Spleen (tissue), 7 donors: ENCODE data around the gene FBXO22.

Experiments used
- CTCF ChIP-seq, 11 experiments: fragments of 200-600 bp in 7 of 11; fragments of 450-650 bp in 4 of 11; sonication (generic) in 4 of 11; IDR thresholded peaks in 8 of 11; conservative IDR thresholded peaks in 3 of 11; 1 replicate in 7 of 11; 2 replicates in 4 of 11; pipeline versions ENCODE4 v1.4.0 to v1.8.0; 2016 to 2021; ENCODE audit warnings: antibody characterized with exemption in 11 of 11, inconsistent platforms in 4 of 11, mild to moderate bottlenecking in 1 of 11
- POLR2A ChIP-seq, 3 donors: fragments of 450-650 bp; IDR thresholded peaks; one replicate each; pipeline ENCODE4 v1.5.1; 2017; ENCODE audit warnings: antibody characterized with exemption in 3 of 3, mild to moderate bottlenecking in 1 of 3
- POLR2AphosphoS5 ChIP-seq, 3 donors: sonication (generic); formaldehyde crosslinking; IDR thresholded peaks; one replicate each; pipeline ENCODE4 v1.5.1; 2017; ENCODE audit warnings: antibody characterized with exemption in 3 of 3
- donor health status: DM: no; HTN: no; CAD: no; lungs with moderate emphysema.
- donor health status: DM: no; HTN: no; CAD: no.
- donor health status: DM: no; HTN: no; CAD: no.

GRCh38 chr15:75895731-75896130 lies 7.9 kb upstream of the FBXO22 start:
- no peak for TF ChIP-seq CTCF (IDR thresholded peaks at IDR 0.05 in 8 of 11, conservative IDR thresholded peaks at IDR 0.05 in 3 of 11)
- no peak for TF ChIP-seq POLR2A (IDR thresholded peaks at IDR 0.05)
- no peak for TF ChIP-seq POLR2AphosphoS5 (IDR thresholded peaks at IDR 0.05)
